Keratinocyte (primary cell): ENCODE measurements around the gene IRF2BP2. TPM values are rescaled to one million over a fixed set of nuclear protein-coding genes. Genes with fewer than 3 reads are reported as not detected.
A peak's percentile ranks its signal among the peaks of the same experiment; 100 is the strongest.

ENCODE experiments used
- DNase-seq: peaks from one replicate; pipeline ENCODE4 v3.0.0-alpha.2; 2011; ENCODE audit warnings: low read depth, missing footprints, low spot score
- FAIRE-seq: peaks from 2 replicates; lab custom pipeline; 2011; peaks lifted over from hg19 to GRCh38; lab: Jason Lieb, UNC
- H2AFZ ChIP-seq: 2 replicates; pipeline ENCODE4 v1.6.0; 2012; ENCODE audit warnings: low read length, control low read depth, inconsistent platforms; ENCODE audit not compliant: control insufficient read depth
- H3K27ac ChIP-seq: 2 replicates; pipeline ENCODE4 v1.5.1; 2011; ENCODE audit warnings: low read length; ENCODE audit not compliant: control insufficient read depth, insufficient read depth
- H3K27me3 ChIP-seq: 3 replicates; pipeline ENCODE4 v1.6.0; 2011; ENCODE audit warnings: low read length; ENCODE audit not compliant: control insufficient read depth, insufficient read depth; ENCODE audit errors: extremely low read depth
- H3K36me3 ChIP-seq, 2 experiments: 2 replicates in 1 of 2; 3 replicates in 1 of 2; pipeline ENCODE4 v1.5.1; 2011; ENCODE audit warnings: low read length in 2 of 2, mild to moderate bottlenecking in 1 of 2; ENCODE audit not compliant: control insufficient read depth in 2 of 2, insufficient read depth in 2 of 2; ENCODE audit errors: extremely low read depth in 1 of 2
- H3K4me1 ChIP-seq: 3 replicates; pipeline ENCODE4 v1.5.1; 2011; ENCODE audit warnings: low read length; ENCODE audit not compliant: control insufficient read depth, insufficient read depth; ENCODE audit errors: extremely low read depth
- H3K4me2 ChIP-seq: 3 replicates; pipeline ENCODE4 v1.6.0; 2011; ENCODE audit warnings: low read depth, low read length; ENCODE audit not compliant: control insufficient read depth, insufficient read depth; ENCODE audit errors: extremely low read depth
- H3K4me3 ChIP-seq, 3 experiments: fragments of 200-600 bp in 1 of 3; sonication (generic) in 1 of 3; 2 replicates in 2 of 3; 3 replicates in 1 of 3; pipeline ENCODE4 v1.5.1; 2011 to 2016; ENCODE audit warnings: low read length in 3 of 3, mild to moderate bottlenecking in 3 of 3, control low read depth in 2 of 3, inconsistent platforms in 1 of 3, low read depth in 1 of 3, mixed read lengths in 1 of 3, mixed run types in 1 of 3, moderate library complexity in 1 of 3; ENCODE audit not compliant: control insufficient read depth in 2 of 3, insufficient read depth in 2 of 3; ENCODE audit errors: extremely low read depth in 1 of 3
- H3K79me2 ChIP-seq: 2 replicates; pipeline ENCODE4 v1.6.0; 2012; ENCODE audit warnings: low read length; ENCODE audit not compliant: control insufficient read depth, insufficient read depth
- H3K9ac ChIP-seq: 3 replicates; pipeline ENCODE4 v1.6.0; 2011; ENCODE audit warnings: low read length; ENCODE audit not compliant: control insufficient read depth, insufficient read depth; ENCODE audit errors: extremely low read depth
- H3K9me1 ChIP-seq: 3 replicates; pipeline ENCODE4 v1.6.0; 2011; ENCODE audit warnings: low read length; ENCODE audit not compliant: control insufficient read depth, insufficient read depth; ENCODE audit errors: extremely low read depth
- H3K9me3 ChIP-seq: 2 replicates; pipeline ENCODE4 v1.5.1; 2012; ENCODE audit warnings: low read depth, low read length; ENCODE audit not compliant: control insufficient read depth
- H4K20me1 ChIP-seq: 3 replicates; pipeline ENCODE4 v1.6.0; 2011; ENCODE audit warnings: low read length; ENCODE audit not compliant: control insufficient read depth, insufficient read depth; ENCODE audit errors: extremely low read depth
- EZH2 ChIP-seq: IDR thresholded peaks from one replicate; pipeline ENCODE4 v1.6.1; 2012; ENCODE audit warnings: inconsistent platforms, mild to moderate bottlenecking, low read length, moderate library complexity
- dilution Hi-C: fragments of 300-500 bp; cut with MboI; formaldehyde crosslinking; loops from one replicate; pipeline ENCODE4 v1.7.0; 2020; ENCODE audit warnings: low sequenced_read_pairs; ENCODE audit not compliant: extremely low pct_ligation_motif_present
- polyA plus RNA-seq, 5 experiments: library from polyadenylated mRNA; depleted of rRNA in 3 of 5; stranded (reverse) in 3 of 5; stranded (forward) in 1 of 5; unstranded in 1 of 5; fragments of >200 nt; gene quantifications; 1 replicate in 1 of 5; 2 replicates in 3 of 5; 3 replicates in 1 of 5; pipeline versions ENCODE4 v1.2.1 to v1.2.3, GENCODE V29; 2011 to 2012; ENCODE audit warnings: missing spikeins in 2 of 5, low read depth in 1 of 5, low replicate concordance in 1 of 5
- TF ChIP-seq, protein P1 (sequence below), 3 experiments: IDR thresholded peaks in 1 of 3; conservative IDR thresholded peaks in 1 of 3; optimal IDR thresholded peaks in 1 of 3; 2 replicates in 2 of 3; 3 replicates in 1 of 3; pipeline versions ENCODE3 to v1.5.1; 2011; ENCODE audit warnings: low read length in 3 of 3, mild to moderate bottlenecking in 3 of 3, moderate library complexity in 2 of 3, control low read depth in 1 of 3, inconsistent platforms in 1 of 3; ENCODE audit not compliant: insufficient read depth in 2 of 3; ENCODE audit errors: extremely low read depth in 1 of 3

Gene IRF2BP2
- polyA plus RNA-seq, 1 donor (not counting 4 experiments of a cell fraction or from before 2014, with no cell fraction given): 29.9 TPM

DNA sequence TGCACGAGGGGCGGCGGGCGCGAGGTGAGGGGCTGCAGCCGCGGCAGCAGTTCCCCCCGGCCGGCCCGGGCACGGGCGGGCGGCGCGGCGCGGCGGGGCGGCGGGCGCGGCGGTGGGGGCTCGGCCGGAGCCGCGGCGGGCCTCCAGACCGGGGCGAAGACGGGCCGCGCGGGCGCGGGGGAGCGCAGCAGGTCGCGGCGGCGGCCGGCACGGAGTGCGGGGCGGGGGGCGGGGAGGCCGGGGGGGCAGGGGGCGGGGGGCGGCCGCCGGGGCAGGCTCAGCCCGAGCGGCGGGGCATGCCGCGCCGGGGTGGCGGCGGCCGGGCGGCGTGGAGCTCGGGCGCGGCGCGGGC is 311 bp downstream of the IRF2BP2 start:
- Histone ChIP-seq H4K20me1 (peaks cover 10% of the 10 kb centered on the region), H2AFZ (no peak overlapping the region), H3K9me3 (no peaks in the 10 kb centered on the region), H3K4me2 (no peak overlapping the region), H3K27me3 (no peaks in the 10 kb centered on the region), H3K79me2 (peaks cover 47% of the 10 kb centered on the region), H3K27ac (peak overlapping the region; percentile 100), H3K4me3 (peak overlapping the region in 2 of 3 experiments; percentile 42 to 91), H3K36me3 (peaks cover 10 to 36% of the 10 kb centered on the region in 2 experiments), H3K4me1 (peaks cover 38% of the 10 kb centered on the region), H3K9me1 (no peaks in the 10 kb centered on the region), H3K9ac (peak overlapping the region; percentile 99)
- DNase-seq (no peak), FAIRE-seq (no peak)
- TF ChIP-seq EZH2: no peak
- TF ChIP-seq, protein P1, sequence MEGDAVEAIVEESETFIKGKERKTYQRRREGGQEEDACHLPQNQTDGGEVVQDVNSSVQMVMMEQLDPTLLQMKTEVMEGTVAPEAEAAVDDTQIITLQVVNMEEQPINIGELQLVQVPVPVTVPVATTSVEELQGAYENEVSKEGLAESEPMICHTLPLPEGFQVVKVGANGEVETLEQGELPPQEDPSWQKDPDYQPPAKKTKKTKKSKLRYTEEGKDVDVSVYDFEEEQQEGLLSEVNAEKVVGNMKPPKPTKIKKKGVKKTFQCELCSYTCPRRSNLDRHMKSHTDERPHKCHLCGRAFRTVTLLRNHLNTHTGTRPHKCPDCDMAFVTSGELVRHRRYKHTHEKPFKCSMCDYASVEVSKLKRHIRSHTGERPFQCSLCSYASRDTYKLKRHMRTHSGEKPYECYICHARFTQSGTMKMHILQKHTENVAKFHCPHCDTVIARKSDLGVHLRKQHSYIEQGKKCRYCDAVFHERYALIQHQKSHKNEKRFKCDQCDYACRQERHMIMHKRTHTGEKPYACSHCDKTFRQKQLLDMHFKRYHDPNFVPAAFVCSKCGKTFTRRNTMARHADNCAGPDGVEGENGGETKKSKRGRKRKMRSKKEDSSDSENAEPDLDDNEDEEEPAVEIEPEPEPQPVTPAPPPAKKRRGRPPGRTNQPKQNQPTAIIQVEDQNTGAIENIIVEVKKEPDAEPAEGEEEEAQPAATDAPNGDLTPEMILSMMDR (optimal IDR thresholded peaks at IDR 0.05 in 1 of 3, IDR thresholded peaks at IDR 0.05 in 1 of 3, conservative IDR thresholded peaks at IDR 0.05 in 1 of 3; ENCODE audit: extremely low read depth in 1 of 3, insufficient read depth in 2 of 3, low read length in 3 of 3): no peak
- dilution Hi-C loops: no loop called here

DNA sequence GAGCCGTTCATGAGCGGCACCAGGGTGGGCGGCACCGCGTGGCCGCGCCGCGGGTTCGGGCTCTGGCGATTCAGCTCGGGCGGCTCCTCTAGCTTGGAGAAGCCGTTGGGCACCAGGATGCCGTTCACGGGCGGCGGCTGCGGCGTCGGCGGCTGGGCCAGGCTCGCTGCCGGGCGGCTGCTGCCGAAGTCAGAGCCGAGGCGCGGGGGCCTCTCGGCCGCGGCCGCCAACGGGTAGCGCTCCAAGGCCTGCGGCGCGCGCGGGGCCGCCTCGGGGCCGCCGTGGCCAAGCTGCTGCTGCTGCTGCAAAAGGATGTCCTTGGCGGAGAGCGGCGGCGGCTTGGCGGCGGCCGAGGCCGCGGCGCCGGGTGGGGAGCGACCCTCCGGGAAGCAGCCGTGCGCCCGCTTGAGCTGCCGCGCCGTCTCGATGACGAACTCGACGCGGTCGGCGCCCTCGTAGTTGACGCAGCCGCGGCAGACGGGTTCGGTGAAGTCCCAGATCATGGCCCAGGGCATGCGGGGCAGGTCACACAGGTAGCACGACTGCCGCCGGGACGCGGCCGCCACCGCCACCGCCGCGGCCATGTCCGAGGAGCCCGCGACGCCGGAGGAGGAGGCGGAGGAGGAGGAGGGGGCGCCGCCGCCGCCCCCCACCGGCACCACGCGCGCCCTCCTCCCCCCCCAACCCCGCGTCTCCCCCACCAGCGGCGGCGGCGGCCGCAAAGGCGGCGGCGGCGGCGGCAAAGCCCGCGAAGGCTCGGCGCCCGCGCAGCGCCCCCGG is 877 bp downstream of the IRF2BP2 start:
- Histone ChIP-seq H2AFZ (no peak overlapping the region), H3K4me3 (peak overlapping the region; percentile 79 to 97 (median 84)), H3K4me1 (peaks cover 32% of the 10 kb centered on the region), H3K79me2 (peaks cover 52% of the 10 kb centered on the region), H3K9ac (peak overlapping the region; percentile 99), H4K20me1 (peaks cover 10% of the 10 kb centered on the region), H3K9me1 (no peaks in the 10 kb centered on the region), H3K9me3 (no peaks in the 10 kb centered on the region), H3K4me2 (peak overlapping the region; percentile 100), H3K27ac (peak overlapping the region; percentile 95), H3K36me3 (peaks cover 10 to 39% of the 10 kb centered on the region in 2 experiments), H3K27me3 (no peaks in the 10 kb centered on the region)
- DNase-seq (no peak), FAIRE-seq (no peak)
- no peak for TF ChIP-seq EZH2
- TF ChIP-seq, protein P1 (optimal IDR thresholded peaks at IDR 0.05 in 1 of 3, IDR thresholded peaks at IDR 0.05 in 1 of 3, conservative IDR thresholded peaks at IDR 0.05 in 1 of 3; ENCODE audit: extremely low read depth in 1 of 3, insufficient read depth in 2 of 3, low read length in 3 of 3): no peak
- dilution Hi-C loops: no loop called here
